T-helper 2 cell treated with Interferon-gamma antibody and Interleukin-4, amounts not matched to agents 5 μg/mL and 100 μg/mL, for 36 hours (primary cell): ENCODE measurements around the gene BTNL3.
"Not testable (repeated sequence)": the region's sequence is repeated elsewhere in the genome, so short reads cannot be mapped to it uniquely, and the experiment has no call there.

Experiments
- DNase-seq: peaks from one replicate; pipeline ENCODE4 v3.0.0; 2021; ENCODE audit warnings: low spot score
- H3K27ac Mint-ChIP-seq: one replicate; pipeline ENCODE4 v1.8.0; 2021; ENCODE audit warnings: mild to moderate bottlenecking, mixed read lengths
- H3K27me3 Mint-ChIP-seq: one replicate; pipeline ENCODE4 v1.8.0; 2021; ENCODE audit warnings: low read depth, mixed read lengths
- H3K36me3 Mint-ChIP-seq: one replicate; pipeline ENCODE4 v1.8.0; 2021; ENCODE audit warnings: low read depth, mixed read lengths
- H3K4me1 Mint-ChIP-seq: one replicate; pipeline ENCODE4 v1.8.0; 2021; ENCODE audit warnings: low read depth, mixed read lengths
- H3K4me3 Mint-ChIP-seq: one replicate; pipeline ENCODE4 v1.8.0; 2022; ENCODE audit warnings: mild to moderate bottlenecking, moderate library complexity, mixed read lengths
- H3K9me3 Mint-ChIP-seq: one replicate; pipeline ENCODE4 v1.8.0; 2021; ENCODE audit warnings: mixed read lengths

BTNL3 gene

DNA sequence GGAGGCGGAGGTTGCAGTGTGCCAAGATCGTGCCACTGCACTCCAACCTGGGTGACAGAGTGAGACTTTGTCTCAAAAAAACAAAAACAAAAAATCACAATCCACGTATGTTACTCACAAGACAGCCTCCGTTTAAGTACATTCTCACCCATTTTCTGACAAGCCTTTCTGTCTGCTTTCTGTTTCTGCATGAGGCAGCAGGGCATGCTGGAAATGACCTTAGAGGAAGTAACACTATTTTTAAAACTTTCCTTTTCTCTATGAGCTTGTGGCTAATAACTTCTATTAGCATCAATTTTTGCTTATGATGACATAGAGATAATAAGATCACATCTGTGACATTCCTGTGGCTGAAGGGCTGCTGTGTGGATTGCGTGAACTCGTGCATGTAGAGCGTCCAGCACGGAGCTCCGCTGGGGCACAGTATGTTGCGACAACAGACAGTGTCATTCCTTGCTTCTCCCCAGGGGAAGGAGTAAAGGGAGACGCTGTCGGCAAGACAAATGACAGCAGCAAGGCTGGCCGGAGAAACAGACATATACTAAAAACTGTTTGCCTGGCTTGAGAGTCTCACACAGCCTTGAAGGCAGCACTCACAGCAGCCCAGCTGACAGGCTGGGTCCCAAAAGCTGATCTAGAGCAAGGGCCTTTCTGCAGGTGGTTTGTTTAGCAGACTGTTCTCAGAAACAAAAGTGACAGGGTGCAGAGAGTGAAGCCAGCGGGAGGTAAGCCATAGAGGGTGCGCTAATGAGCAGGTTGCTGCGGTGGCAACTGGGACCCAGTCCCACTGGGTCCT is 1.6 kb downstream of the BTNL3 start:
- no peak for DNase-seq
- no peak overlapping the region for H3K4me3 Mint-ChIP-seq
- H3K36me3 Mint-ChIP-seq: no peaks in the 10 kb centered on the region
- peaks cover 2% of the 10 kb centered on the region for H3K27me3 Mint-ChIP-seq
- no peak overlapping the region for H3K27ac Mint-ChIP-seq
- H3K9me3 Mint-ChIP-seq: no peaks in the 10 kb centered on the region
- H3K4me1 Mint-ChIP-seq: no peaks in the 10 kb centered on the region

GRCh38 chr5:180990882-180991242 is 2.2 kb downstream of the BTNL3 start:
- no peak for DNase-seq
- H3K36me3 Mint-ChIP-seq: no peaks in the 10 kb centered on the region
- H3K27me3 Mint-ChIP-seq: peaks cover 2% of the 10 kb centered on the region
- H3K4me3 Mint-ChIP-seq: no peak overlapping the region
- H3K27ac Mint-ChIP-seq: no peak overlapping the region
- H3K4me1 Mint-ChIP-seq: no peaks in the 10 kb centered on the region
- no peaks in the 10 kb centered on the region for H3K9me3 Mint-ChIP-seq

- H3K27me3 Mint-ChIP-seq: no peaks in the 10 kb centered on the region
- DNase-seq: no peak
- H3K4me3 Mint-ChIP-seq: no peak overlapping the region
- no peaks in the 10 kb centered on the region for H3K36me3 Mint-ChIP-seq
- no peaks in the 10 kb centered on the region for H3K9me3 Mint-ChIP-seq
- H3K27ac Mint-ChIP-seq: no peak overlapping the region
- no peaks in the 10 kb centered on the region for H3K4me1 Mint-ChIP-seq
Observed at GRCh38 chr5:181001947-181002346, 13.3 kb downstream of the BTNL3 start.

DNA sequence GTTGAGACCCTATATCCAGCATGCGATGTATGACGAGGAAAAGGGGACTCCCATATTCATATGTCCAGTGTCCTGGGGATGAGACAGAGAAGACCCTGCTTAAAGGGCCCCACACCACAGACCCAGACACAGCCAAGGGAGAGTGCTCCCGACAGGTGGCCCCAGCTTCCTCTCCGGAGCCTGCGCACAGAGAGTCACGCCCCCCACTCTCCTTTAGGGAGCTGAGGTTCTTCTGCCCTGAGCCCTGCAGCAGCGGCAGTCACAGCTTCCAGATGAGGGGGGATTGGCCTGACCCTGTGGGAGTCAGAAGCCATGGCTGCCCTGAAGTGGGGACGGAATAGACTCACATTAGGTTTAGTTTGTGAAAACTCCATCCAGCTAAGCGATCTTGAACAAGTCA is 17.1 kb downstream of the BTNL3 start:
- no peaks in the 10 kb centered on the region for H3K27me3 Mint-ChIP-seq
- no peak overlapping the region for H3K4me3 Mint-ChIP-seq

GRCh38 chr5:181008136-181008535 is 19.5 kb downstream of the BTNL3 start:
- no peak overlapping the region for H3K27ac Mint-ChIP-seq
- no peaks in the 10 kb centered on the region for H3K4me1 Mint-ChIP-seq
- no peaks in the 10 kb centered on the region for H3K36me3 Mint-ChIP-seq
- peaks cover 2% of the 10 kb centered on the region for H3K27me3 Mint-ChIP-seq
- DNase-seq: no peak
- H3K4me3 Mint-ChIP-seq: no peak overlapping the region
- H3K9me3 Mint-ChIP-seq: no peaks in the 10 kb centered on the region

More for the DNA sequence above, 17.1 kb downstream of the BTNL3 start:
- no peaks in the 10 kb centered on the region for H3K36me3 Mint-ChIP-seq
- DNase-seq: no peak
- H3K9me3 Mint-ChIP-seq: no peaks in the 10 kb centered on the region
- H3K27ac Mint-ChIP-seq: no peak overlapping the region
- no peaks in the 10 kb centered on the region for H3K4me1 Mint-ChIP-seq

- not testable (repeated sequence) for H3K27me3 Mint-ChIP-seq, H3K27ac Mint-ChIP-seq, H3K9me3 Mint-ChIP-seq, H3K36me3 Mint-ChIP-seq, H3K4me3 Mint-ChIP-seq, H3K4me1 Mint-ChIP-seq, DNase-seq
Observed at GRCh38 chr5:181010018-181010417, 21.4 kb downstream of the BTNL3 start.

GRCh38 chr5:181014654-181015053 is 26.0 kb downstream of the BTNL3 start:
- H3K27me3 Mint-ChIP-seq, H3K36me3 Mint-ChIP-seq, H3K9me3 Mint-ChIP-seq, H3K4me1 Mint-ChIP-seq, DNase-seq, H3K27ac Mint-ChIP-seq, H3K4me3 Mint-ChIP-seq: not testable (repeated sequence)

DNA sequence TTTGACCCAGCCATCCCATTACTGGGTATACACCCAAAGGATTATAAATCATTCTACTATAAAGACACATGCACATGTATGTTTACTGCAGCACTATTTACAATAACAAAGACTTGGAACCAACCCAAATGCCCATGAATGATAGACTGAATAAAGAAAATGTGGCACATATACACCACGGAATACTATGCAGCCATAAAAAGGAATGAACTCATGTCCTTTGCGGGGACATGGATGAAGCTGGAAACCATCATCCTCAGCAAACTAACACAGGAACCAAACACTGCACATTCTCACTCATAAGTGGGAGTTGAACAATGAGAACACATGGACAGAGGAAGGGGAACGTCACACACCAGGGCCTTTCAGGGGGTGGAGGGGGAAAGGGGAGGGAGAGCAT is 28.8 kb downstream of the BTNL3 start:
- not testable (repeated sequence) for DNase-seq, H3K27ac Mint-ChIP-seq, H3K9me3 Mint-ChIP-seq, H3K4me1 Mint-ChIP-seq, H3K36me3 Mint-ChIP-seq, H3K4me3 Mint-ChIP-seq, H3K27me3 Mint-ChIP-seq

GRCh38 chr5:181020688-181021087 is 32.0 kb downstream of the BTNL3 start:
- Mint-ChIP-seq H3K4me1 (no peaks in the 10 kb centered on the region), H3K27me3 (peaks cover 5% of the 10 kb centered on the region), H3K9me3 (peaks cover 15% of the 10 kb centered on the region), H3K4me3 (no peak overlapping the region), H3K27ac (no peak overlapping the region), H3K36me3 (no peaks in the 10 kb centered on the region)
- DNase-seq: no peak

GRCh38 chr5:181024245-181025064 is 35.8 kb downstream of the BTNL3 start:
- no peak for DNase-seq
- H3K4me1 Mint-ChIP-seq: no peaks in the 10 kb centered on the region
- H3K27me3 Mint-ChIP-seq: peaks cover 13% of the 10 kb centered on the region
- H3K36me3 Mint-ChIP-seq: no peaks in the 10 kb centered on the region
- H3K9me3 Mint-ChIP-seq: peaks cover 15% of the 10 kb centered on the region
- H3K27ac Mint-ChIP-seq: no peak overlapping the region
- H3K4me3 Mint-ChIP-seq: no peak overlapping the region

DNA sequence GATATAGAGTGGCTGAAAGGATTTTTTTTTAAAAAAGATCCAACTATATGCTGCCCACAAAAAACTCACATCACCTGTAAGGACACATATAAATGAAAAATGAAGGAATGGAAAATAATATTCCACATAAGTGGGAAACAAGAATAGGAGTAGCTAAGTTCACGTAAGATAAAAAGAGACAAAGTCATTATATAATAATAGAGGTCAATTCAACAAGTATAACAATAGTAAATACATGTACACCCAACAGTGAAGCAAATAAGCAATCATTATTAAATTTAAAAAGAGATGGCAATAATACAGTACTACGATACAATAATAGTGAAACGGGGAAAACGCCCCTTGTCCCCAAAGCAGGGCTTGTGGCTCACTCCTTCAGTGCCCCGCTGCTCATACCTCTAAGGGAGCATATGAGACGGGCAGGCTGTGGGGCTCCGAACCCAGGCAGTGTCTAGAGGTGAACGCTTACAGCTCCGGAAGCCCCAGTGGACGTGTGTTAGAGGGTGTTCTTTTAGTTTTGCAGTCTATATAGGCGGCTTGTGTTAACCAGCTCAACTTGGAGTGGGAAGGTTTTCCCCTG is 38.9 kb downstream of the BTNL3 start:
- Mint-ChIP-seq H3K9me3 (peaks cover 10% of the 10 kb centered on the region), H3K4me3 (no peak overlapping the region), H3K36me3 (no peaks in the 10 kb centered on the region), H3K27ac (no peak overlapping the region), H3K27me3 (peaks cover 17% of the 10 kb centered on the region), H3K4me1 (no peaks in the 10 kb centered on the region)
- DNase-seq: no peak

DNA sequence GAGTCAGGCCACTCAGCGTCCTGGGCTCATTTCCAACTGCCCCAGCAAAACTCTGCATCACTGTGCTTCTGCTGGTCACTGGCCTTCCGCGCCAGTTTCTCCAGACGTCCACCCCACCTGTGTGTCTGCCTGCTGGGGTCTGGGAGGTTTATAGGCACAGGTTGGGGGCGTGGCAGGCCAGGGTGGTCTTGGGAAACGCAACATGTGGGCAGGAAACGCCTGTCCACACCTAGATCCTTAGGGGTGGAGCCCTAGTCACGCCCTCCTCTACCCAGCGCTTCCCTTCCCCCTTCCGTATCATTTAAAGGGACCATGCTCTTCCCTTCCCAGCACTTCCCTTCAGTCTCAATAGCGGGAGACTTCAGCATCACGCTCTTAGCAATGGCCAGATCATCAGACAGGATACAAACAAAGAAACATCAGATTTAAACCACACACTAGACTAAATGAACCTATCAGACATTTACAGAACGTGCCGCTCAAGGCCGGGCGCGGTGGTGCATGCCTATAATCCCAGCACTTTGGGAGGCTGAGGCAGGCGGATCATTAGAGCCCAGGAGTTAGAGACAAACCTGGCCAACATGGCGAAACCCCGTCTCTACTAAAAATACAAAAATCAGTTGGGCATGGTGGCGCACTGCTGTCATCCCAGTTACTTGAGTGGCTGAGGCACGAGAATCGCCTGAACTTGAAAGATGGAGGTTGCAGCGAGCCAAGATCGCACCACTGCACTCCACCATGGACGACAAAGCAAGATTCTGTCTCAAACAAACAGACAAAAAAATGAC is 39.6 kb downstream of the BTNL3 start:
- no peak for DNase-seq
- Mint-ChIP-seq H3K27ac (no peak overlapping the region), H3K4me3 (no peak overlapping the region), H3K27me3 (peaks cover 17% of the 10 kb centered on the region), H3K9me3 (peaks cover 4% of the 10 kb centered on the region), H3K4me1 (no peaks in the 10 kb centered on the region), H3K36me3 (no peaks in the 10 kb centered on the region)

DNA sequence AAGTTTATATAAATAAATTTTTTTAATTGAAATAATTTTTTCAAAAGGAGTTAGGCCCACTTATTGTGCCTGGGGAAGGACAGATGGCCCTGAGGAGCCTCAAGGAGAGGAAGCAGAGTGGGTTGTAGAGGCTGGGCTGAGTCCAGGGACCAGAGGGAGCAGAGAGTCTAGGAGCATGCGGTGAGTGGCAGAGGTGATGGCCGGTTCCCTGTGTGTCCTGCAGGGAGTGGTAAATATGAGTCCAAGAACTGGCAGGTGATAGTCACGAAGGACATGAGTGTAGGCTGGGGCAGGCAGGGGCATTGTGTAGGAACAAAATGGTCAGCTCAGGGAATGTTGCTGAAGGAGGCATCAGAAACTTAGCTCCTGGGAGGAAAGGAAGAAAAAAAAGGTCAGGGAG is 43.1 kb downstream of the BTNL3 start:
- Mint-ChIP-seq H3K9me3 (peaks cover 4% of the 10 kb centered on the region), H3K4me1 (no peaks in the 10 kb centered on the region), H3K27me3 (peaks cover 9% of the 10 kb centered on the region), H3K36me3 (no peaks in the 10 kb centered on the region), H3K27ac (no peak overlapping the region), H3K4me3 (no peak overlapping the region)
- no peak for DNase-seq
